DMS79 (cell line): ENCODE data around the gene NOVA2.
A peak's percentile ranks its signal among the peaks of the same experiment; 100 is the strongest.

Experiments used
- DNase-seq: peaks from one replicate; lab custom pipeline; 2025; lab: John Stamatoyannopoulos, UW

The NOVA2 gene

DNA sequence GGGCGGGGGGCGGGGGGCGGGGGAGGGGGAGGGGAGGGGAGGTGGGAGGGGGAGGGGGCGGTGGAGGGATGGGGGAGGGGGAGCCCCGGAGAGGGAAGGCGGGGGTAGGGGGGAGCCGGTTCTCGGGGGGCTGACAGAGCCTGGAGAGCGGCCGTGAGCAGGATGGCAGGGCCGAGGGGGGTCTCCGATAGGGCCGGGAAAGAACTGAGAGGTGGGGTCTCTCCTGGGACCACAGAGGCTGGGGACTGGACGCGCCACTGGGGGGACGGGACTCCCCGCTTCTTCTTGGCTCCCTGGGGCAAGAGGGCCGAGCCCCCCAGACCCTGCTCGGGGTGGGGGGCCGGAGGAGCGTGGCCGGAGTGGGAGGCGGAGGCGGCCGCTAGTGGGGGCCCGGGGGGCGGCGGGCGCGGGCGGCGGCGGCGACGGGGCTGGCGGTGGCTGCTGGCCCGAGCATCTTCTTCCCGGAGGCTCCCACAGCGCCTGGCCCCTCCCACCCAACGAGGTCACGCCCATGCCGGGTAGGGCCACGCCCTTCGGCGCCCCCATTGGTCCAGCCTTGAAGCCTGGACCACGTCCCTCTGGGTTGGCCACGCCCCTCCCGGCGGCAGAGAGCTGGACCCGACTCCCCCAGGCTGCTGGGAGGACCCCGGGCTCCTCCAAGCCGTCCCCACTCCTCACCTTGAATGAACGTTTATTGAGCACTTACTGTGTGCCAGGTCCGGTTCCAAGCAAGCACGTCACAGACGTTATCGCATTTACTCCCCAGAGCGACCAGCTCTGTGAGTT, at the start of gene NOVA2:
Gene NOVA2 (minus strand): TSS at position 313 of the 786 bp plus-strand sequence. CDS start 514 bp downstream, outside the sequence.
- DNase-seq = peak; percentile 30

GRCh38 chr19:46023311-46023779, 49.7 kb upstream of the NOVA2 start:
- DNase-seq = no peak

DNA sequence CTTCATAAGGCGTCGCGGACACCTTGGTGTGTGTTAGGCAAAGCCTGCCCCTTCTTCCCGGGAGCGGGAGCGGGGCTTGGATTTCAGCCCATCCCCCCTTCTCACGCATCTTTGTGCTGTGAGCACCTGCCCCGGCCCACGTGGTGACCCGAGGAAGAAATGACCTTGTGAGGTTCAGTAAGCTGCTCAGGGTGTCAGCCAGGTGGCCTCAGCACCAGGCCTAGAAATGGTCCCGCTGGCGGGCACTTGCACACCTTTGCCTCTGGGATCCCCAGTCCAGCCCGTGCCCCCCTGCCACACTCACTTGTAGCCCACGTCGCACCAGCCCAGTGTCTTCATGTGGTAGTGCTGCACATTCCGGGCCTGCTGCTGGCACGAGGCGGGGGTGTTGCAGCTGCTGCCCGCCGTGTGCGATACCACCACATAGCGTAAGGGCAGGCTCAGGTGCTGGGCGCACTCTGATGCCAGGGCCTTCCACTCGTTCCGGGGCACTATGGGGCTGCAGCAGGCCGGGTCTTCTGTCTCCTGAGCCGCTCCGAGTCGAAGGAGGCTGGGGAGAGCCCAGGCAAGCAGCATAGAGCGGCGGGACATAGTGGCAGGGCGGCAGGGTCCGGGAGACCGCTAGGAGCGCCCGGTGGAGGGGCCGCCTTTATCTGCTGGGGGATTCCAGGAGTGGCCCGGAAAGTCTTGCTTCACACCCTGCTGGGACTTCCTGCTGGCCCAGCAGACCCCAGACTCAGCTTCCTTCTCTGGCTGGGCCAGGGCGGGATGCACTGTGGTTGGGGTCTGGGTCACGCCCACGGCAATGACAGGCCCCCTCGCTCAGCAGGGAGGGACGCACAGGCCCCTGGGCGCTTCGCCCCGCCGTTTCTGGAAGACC, 49.0 kb upstream of the NOVA2 start, which contains the start of gene PGLYRP1:
Gene PGLYRP1 (minus strand): TSS at position 623 of the 880 bp plus-strand sequence. CDS start 32 bp downstream, at position 591.
- no peak for DNase-seq

- no peak for DNase-seq
These were observed 48.4 kb upstream of the NOVA2 start for GRCh38 chr19:46022061-46022430.

GRCh38 chr19:46021531-46022041, 47.9 kb upstream of the NOVA2 start:
- no peak for DNase-seq

GRCh38 chr19:46020819-46021125, 47.1 kb upstream of the NOVA2 start:
- no peak for DNase-seq

DNA sequence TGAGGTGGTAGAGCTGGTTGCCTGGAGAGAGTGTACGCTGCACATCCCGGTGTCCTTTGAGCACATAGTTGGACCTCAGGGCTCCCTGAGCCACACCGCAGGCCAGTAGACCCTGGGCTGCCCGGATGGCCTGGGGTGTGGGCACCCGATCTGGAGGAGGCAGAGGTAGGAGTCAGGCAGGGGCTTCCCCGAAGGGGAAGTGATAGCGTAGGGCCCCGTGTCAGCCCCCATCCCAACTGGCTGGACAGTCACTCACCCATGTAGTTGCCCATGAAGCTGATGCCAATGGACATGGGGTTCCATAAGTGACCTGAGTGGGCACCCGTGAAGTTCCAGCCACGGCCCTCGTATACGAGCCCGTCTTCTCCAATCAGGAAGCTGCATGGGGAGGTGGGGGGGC, 45.6 kb upstream of the NOVA2 start:
- no peak for DNase-seq

- DNase-seq = no peak
These were observed 45.1 kb upstream of the NOVA2 start for GRCh38 chr19:46018729-46019251.

GRCh38 chr19:46017874-46018675, 44.4 kb upstream of the NOVA2 start:
- no peak for DNase-seq

DNA sequence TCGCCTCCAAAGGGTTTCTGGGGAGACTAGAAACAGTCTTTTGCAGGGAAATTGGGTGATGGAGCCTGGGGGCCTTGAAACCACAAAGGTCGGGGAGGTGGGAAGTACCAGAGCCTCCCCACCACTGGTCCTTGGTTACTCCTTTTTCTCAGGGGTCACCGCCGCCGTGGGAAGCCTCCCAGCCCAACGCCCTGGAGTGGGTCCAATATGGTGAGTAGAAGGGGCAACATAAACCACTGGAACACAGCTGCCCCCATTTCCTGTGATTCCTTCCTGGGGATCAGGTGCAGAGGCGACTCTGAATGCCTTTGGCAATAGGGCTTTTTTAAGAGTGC, 43.4 kb upstream of the NOVA2 start:
- no peak for DNase-seq

DNA sequence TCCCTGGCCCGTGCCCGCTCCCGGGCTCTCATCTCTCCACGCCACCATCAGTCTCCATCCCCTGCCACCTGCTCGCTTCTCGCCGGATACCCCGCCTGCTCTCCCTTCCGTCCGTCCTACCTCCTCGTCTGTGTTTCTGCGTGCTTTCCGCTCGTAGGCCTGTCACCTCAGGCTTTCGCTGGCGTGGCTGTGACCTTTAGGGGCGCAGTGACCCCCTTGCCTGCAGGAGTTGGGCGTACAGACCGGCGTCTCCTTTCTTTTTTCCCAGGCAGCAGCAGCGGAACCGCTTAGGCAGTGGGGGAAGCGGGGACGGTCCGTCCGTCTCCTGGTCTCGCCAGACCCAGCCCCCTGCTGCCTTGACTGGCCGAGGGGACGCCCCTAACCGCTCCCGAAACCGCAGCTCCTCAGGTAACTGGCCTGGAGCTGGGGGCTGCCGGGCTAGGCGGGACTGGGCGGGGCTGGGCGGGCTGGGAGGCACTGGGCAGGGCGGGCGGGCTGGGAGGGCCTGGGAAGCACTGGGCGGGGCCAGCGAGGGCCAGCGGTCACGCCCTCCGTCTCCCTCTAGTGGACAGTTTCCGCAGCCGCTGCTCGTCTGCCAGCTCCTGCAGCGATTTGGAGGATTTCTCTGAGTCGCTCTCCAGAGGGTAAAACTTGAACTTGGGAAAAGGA, 42.9 kb upstream of the NOVA2 start:
- DNase-seq = peak; percentile 36

DNA sequence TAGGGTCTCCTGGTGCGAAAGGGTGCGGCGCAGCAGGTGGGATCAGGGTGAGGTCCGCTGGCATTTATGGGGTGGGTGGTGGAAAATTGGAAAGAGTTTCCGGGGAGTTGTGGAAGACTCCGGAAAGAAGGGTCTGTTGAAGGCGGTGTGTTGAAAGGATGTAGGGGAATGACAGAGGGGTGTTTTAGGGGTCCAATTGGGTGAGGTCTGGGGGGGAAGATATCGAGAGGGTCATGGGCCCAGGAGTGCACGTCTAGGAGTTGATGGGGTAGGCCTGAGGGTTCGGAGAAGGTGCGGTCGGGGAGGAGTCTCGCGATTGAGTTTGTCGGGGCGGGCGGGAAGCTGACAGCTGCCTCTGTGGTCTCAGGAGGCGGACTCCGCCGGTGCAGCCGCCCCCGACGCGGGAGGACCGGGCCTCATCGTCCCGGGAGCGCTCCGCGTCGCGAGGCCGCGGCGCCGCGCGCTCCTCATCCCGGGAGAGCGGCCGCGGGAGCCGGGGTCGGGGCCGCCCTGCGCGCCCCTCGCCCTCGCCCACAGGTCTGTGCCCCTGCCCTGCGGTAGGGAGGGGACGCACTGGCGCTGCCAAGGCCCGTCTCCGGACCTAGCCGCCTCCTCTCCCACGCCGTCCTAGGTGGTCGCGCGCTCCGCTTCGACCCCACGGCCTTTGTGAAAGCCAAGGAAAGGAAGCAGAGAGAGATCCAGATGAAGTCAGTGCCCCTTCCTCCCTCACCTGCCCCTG, 42.2 kb upstream of the NOVA2 start:
- DNase-seq = no peak

DNA sequence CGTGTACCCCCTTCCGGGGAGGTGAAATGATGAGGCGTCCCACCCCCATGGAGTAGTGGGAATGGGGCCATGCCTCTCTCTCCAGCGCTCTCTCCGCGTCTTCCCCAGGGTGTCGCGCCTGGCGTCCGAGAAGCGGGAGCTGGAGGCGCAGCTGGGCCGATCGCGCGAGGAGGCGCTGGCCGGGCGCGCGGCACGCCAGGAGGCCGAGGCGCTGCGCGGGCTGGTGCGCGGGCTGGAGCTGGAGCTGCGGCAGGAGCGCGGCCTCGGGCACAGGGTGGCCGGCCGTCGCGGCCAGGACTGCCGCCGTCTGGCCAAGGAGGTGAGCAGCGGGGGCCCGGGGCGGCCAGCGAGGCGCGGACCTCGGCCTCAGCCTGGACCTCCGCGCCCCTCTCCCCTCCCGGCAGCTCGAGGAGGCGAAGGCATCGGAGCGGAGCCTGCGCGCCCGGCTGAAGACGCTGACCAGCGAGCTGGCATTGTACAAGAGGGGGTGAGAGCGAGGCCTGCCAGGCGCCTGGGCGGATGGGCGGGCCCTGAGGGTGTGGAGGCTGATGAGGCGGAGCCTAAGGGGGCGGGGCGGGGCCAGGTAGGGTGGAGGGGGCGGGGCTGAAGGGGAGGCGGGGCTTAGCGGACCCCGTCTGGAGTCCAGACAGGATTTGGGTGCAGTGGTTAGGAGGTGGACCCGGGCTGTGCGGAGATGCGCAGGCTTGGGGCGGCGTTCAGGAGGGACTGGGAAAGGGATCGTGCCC, 41.4 kb upstream of the NOVA2 start:
- DNase-seq = peak; percentile 65

DNA sequence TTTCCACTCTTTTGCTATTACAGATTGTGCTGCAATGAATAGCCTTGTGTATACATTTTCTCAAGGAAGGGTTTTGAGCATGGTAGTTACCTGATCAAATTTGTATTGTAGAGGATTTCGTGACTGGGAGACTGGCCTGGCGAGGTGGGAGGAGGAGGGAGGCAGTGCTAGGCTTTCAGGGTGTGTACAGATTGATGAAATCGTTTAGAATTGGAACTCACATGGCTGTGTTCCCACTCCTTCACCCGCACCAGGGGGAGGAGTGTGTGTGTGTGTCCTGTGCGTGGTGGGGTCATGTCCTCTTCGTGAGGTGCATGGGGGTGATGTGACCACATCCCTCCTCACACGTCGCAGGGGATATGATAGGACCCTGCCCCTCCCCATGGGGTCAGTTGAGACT, 40.9 kb upstream of the NOVA2 start:
- no peak for DNase-seq

GRCh38 chr19:46009530-46010510, 36.2 kb upstream of the NOVA2 start:
- DNase-seq = peak; percentile 6

DNA sequence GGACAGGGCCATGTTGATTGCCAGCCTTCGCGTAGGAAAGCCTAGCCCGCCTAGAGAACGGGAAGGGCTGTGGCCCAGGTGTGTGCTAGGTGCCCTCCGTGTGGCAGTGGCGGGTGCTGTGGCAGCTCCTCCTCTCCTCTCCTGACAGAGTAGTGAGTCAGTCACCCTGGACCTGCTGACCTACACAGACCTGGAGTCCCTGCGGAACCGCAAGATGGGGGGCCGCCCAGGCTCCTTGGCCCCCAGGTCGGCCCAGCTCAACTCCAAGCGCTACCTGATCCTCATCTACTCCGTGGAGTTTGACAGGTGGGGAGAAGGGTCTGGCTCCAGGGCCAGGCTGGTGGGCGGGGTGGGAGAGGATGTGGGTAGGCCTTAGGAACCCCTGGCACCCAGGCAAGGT, 32.7 kb upstream of the NOVA2 start:
- no peak for DNase-seq

DNA sequence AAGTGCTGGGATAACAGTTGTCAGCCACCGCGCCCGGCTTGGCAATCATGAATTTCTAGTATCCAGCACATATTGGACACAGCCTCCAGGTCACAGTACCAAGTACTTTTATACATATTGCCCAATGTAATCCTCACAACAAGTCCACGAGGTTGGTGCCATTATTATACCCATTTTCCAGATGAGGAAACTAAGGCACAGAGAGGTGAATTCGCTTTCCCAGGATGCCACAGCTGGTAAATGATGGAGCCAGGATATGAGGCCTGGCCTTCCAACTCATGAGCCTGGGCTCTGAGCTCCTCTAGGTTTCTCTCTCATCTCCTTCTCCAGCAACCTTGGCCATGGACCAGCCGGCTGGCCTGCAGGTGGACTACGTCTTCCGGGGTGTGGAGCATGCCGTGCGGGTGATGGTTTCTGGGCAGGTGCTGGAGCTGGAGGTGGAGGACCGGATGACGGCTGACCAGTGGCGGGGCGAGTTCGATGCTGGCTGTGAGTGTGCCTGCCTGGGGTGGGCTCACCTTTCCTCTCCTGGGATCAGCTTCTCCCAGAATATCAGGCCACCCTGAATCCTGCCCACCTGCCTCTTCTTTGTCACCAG, 29.1 kb upstream of the NOVA2 start:
- no peak for DNase-seq
